HEK293 (cell line): ENCODE data around the gene DLX6.

ENCODE experiments used
- EGR2 ChIP-seq: fragments of 450-650 bp; formaldehyde crosslinking; IDR thresholded peaks from 2 replicates; pipeline ENCODE4 v1.5.1; 2016; ENCODE audit warnings: low read depth, missing biosample characterization, missing genetic modification characterization
- KLF17 ChIP-seq: fragments of 450-650 bp; formaldehyde crosslinking; IDR thresholded peaks from 2 replicates; pipeline ENCODE4 v1.5.1; 2016; ENCODE audit warnings: missing biosample characterization, missing genetic modification characterization
- KLF9 ChIP-seq: fragments of 450-650 bp; formaldehyde crosslinking; IDR thresholded peaks from 2 replicates; pipeline ENCODE4 v1.5.1; 2016; ENCODE audit warnings: missing biosample characterization, missing genetic modification characterization, low read depth
- MZF1 ChIP-seq: fragments of 450-650 bp; formaldehyde crosslinking; IDR thresholded peaks from 2 replicates; pipeline ENCODE4 v1.5.1; 2017; ENCODE audit warnings: missing biosample characterization, missing genetic modification characterization, borderline replicate concordance
- REST ChIP-seq: fragments of 450-650 bp; formaldehyde crosslinking; IDR thresholded peaks from 2 replicates; pipeline ENCODE4 v1.5.1; 2016; ENCODE audit warnings: missing biosample characterization, missing genetic modification characterization
- SALL2 ChIP-seq: fragments of 450-650 bp; formaldehyde crosslinking; IDR thresholded peaks from 2 replicates; pipeline ENCODE4 v1.5.0; 2017; ENCODE audit warnings: missing biosample characterization, mild to moderate bottlenecking, missing genetic modification characterization, borderline replicate concordance
- SP2 ChIP-seq: fragments of 450-650 bp; formaldehyde crosslinking; IDR thresholded peaks from 2 replicates; pipeline ENCODE4 v1.5.1; 2016; ENCODE audit warnings: missing biosample characterization, missing genetic modification characterization
- SP3 ChIP-seq: fragments of 450-650 bp; formaldehyde crosslinking; IDR thresholded peaks from 2 replicates; pipeline ENCODE4 v1.5.1; 2016; ENCODE audit warnings: missing biosample characterization, missing genetic modification characterization
- SP7 ChIP-seq: fragments of 450-650 bp; formaldehyde crosslinking; IDR thresholded peaks from 2 replicates; pipeline ENCODE4 v1.5.1; 2016; ENCODE audit warnings: missing biosample characterization, missing genetic modification characterization
- ZBTB20 ChIP-seq: fragments of 450-650 bp; formaldehyde crosslinking; IDR thresholded peaks from 2 replicates; pipeline ENCODE4 v1.5.1; 2016; ENCODE audit warnings: missing biosample characterization, missing genetic modification characterization
- ZBTB44 ChIP-seq: fragments of 450-650 bp; IDR thresholded peaks from 2 replicates; pipeline ENCODE4 v1.5.1; 2018; ENCODE audit warnings: missing biosample characterization, mild to moderate bottlenecking, missing genetic modification characterization
- ZBTB6 ChIP-seq: fragments of 450-650 bp; formaldehyde crosslinking; IDR thresholded peaks from 2 replicates; pipeline ENCODE4 v1.5.1; 2017; ENCODE audit warnings: missing biosample characterization, missing genetic modification characterization
- ZNF2 ChIP-seq: fragments of 450-650 bp; formaldehyde crosslinking; IDR thresholded peaks from 2 replicates; pipeline ENCODE4 v1.5.1; 2016; ENCODE audit warnings: missing biosample characterization, missing genetic modification characterization
- ZNF223 ChIP-seq: fragments of 450-650 bp; formaldehyde crosslinking; IDR thresholded peaks from 2 replicates; pipeline ENCODE4 v1.5.1; 2016; ENCODE audit warnings: missing biosample characterization, missing genetic modification characterization
- ZNF26 ChIP-seq: fragments of 450-650 bp; formaldehyde crosslinking; IDR thresholded peaks from 2 replicates; pipeline ENCODE4 v1.5.1; 2016; ENCODE audit warnings: missing biosample characterization, missing genetic modification characterization
- ZNF513 ChIP-seq: fragments of 450-650 bp; IDR thresholded peaks from 2 replicates; pipeline ENCODE4 v1.5.1; 2018; ENCODE audit warnings: missing biosample characterization, missing genetic modification characterization
- ZNF555 ChIP-seq: fragments of 450-650 bp; formaldehyde crosslinking; conservative IDR thresholded peaks from 2 replicates; pipeline ENCODE4 v1.5.1; 2017; ENCODE audit warnings: missing biosample characterization, mild to moderate bottlenecking, missing genetic modification characterization, inconsistent platforms
- ZNF664 ChIP-seq: fragments of 450-650 bp; formaldehyde crosslinking; IDR thresholded peaks from 2 replicates; pipeline ENCODE4 v1.5.1; 2016; ENCODE audit warnings: missing biosample characterization, missing genetic modification characterization
- ZNF76 ChIP-seq: fragments of 450-650 bp; formaldehyde crosslinking; IDR thresholded peaks from 2 replicates; pipeline ENCODE4; 2016; ENCODE audit warnings: low read depth, missing biosample characterization, missing genetic modification characterization, borderline replicate concordance
- ZNF791 ChIP-seq: fragments of 450-650 bp; formaldehyde crosslinking; IDR thresholded peaks from 2 replicates; pipeline ENCODE4 v1.5.1; 2016; ENCODE audit warnings: missing biosample characterization, missing genetic modification characterization
- ZSCAN16 ChIP-seq: fragments of 450-650 bp; formaldehyde crosslinking; IDR thresholded peaks from 2 replicates; pipeline ENCODE4 v1.5.1; 2016; ENCODE audit warnings: missing biosample characterization, missing genetic modification characterization
- ZSCAN18 ChIP-seq: fragments of 450-650 bp; formaldehyde crosslinking; IDR thresholded peaks from 2 replicates; pipeline ENCODE4 v1.5.1; 2016; ENCODE audit warnings: missing biosample characterization, missing genetic modification characterization
- ZSCAN4 ChIP-seq: fragments of 450-650 bp; formaldehyde crosslinking; IDR thresholded peaks from 2 replicates; pipeline ENCODE4 v1.5.1; 2017; ENCODE audit warnings: missing biosample characterization, missing genetic modification characterization

DLX6 gene

GRCh38 chr7:97006055-97006815 is 882 bp downstream of the DLX6 start (continued):
- TF ChIP-seq MZF1 (tag by site-specific recombination) (no peak), EGR2 (tag by site-specific recombination) (peak; percentile 78; the same call in 1 of the 2 replicates), ZNF26 (tag by site-specific recombination) (no peak), ZSCAN16 (tag by site-specific recombination) (no peak), ZSCAN18 (tag by site-specific recombination) (no peak), SP7 (tag by site-specific recombination) (peak; percentile 45; the same call in 1 of the 2 replicates), ZBTB6 (tag by site-specific recombination) (no peak), ZBTB20 (tag by site-specific recombination) (peak; percentile 98), SP3 (tag by site-specific recombination) (peak; percentile 31; the same call in 1 of the 2 replicates), KLF17 (tag by site-specific recombination) (peak; percentile 57; the same call in 1 of the 2 replicates), ZNF664 (no peak), SP2 (peak; percentile 82), KLF9 (no peak), ZNF2 (tag by site-specific recombination) (peak; percentile 46; the same call in 1 of the 2 replicates), ZNF513 (no peak), ZNF223 (tag by site-specific recombination) (no peak), ZNF791 (tag by site-specific recombination) (no peak), SALL2 (no peak), ZNF555 (tag by site-specific recombination) (no peak), ZNF76 (tag by site-specific recombination) (peak; percentile 70; the same call in 1 of the 2 replicates), REST (no peak), ZBTB44 (tag by site-specific recombination) (peak; percentile 91), ZSCAN4 (tag by site-specific recombination) (no peak)
